ENCODE results near the gene MTHFS. TPM values are rescaled to one million over a fixed set of nuclear protein-coding genes. Genes with fewer than 3 reads are reported as not detected.

MTHFS gene
- total RNA-seq, 1 experiment from 2014 or later = 8.7 TPM

DNA sequence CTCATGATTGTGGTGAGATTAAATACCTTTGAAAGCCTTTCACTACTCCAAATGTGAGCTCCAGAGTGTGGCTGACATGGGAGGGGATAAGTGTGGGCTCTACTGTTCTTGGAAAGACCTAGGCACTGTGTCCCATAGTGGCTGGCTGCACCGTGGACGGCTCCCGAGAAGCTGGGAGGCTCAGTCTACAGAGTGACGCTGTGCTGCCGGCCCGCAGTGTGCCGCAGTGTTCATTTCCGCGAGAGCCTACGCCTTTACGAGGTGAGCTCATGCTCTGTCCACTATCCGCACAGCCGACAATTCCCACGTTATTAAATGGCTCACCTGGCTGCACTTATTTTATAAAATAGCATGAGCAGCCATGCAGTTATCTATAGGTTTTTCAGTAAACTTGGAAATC is 66.9 kb downstream of the MTHFS start:
- Histone ChIP-seq H3K9me3 (ENCODE audit: low read depth, low read length, poor library complexity, severe bottlenecking) (no peaks in the 10 kb centered on the region), H3K27ac (ENCODE audit: low read depth, low read length, poor library complexity, severe bottlenecking) (no peak overlapping the region), H3K27me3 (replicated peaks; ENCODE audit: insufficient read depth, low read depth, low read length, poor library complexity) (no peaks in the 10 kb centered on the region), H3K4me3 (ENCODE audit: low read depth, low read length, poor library complexity, severe bottlenecking) (no peak overlapping the region), H3K36me3 (ENCODE audit: insufficient read depth, low read length, poor library complexity, severe bottlenecking) (no peaks in the 10 kb centered on the region), H3K4me1 (ENCODE audit: insufficient read depth, low read length, poor library complexity, severe bottlenecking) (no peaks in the 10 kb centered on the region)
- TF ChIP-seq EZH2 (IDR thresholded peaks at IDR 0.05; ENCODE audit: borderline replicate concordance, low read depth, low read length, poor library complexity, severe bottlenecking) = no peak
- TF ChIP-seq, protein P1, sequence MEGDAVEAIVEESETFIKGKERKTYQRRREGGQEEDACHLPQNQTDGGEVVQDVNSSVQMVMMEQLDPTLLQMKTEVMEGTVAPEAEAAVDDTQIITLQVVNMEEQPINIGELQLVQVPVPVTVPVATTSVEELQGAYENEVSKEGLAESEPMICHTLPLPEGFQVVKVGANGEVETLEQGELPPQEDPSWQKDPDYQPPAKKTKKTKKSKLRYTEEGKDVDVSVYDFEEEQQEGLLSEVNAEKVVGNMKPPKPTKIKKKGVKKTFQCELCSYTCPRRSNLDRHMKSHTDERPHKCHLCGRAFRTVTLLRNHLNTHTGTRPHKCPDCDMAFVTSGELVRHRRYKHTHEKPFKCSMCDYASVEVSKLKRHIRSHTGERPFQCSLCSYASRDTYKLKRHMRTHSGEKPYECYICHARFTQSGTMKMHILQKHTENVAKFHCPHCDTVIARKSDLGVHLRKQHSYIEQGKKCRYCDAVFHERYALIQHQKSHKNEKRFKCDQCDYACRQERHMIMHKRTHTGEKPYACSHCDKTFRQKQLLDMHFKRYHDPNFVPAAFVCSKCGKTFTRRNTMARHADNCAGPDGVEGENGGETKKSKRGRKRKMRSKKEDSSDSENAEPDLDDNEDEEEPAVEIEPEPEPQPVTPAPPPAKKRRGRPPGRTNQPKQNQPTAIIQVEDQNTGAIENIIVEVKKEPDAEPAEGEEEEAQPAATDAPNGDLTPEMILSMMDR (conservative IDR thresholded peaks at IDR 0.05; ENCODE audit: low read depth, low read length) = no peak
- intact Hi-C loops (cut with micrococcal nuclease; ENCODE audit: unreplicated experiment) = no loop called here
- ChIA-PET CTCF (no interaction called here), POLR2A (ENCODE audit: low non-redundant PET) (no interaction called here)
- DNase-seq (ENCODE audit: low spot score) = no peak
- no TSS peak for BruUV-seq (replicated peaks)

DNA sequence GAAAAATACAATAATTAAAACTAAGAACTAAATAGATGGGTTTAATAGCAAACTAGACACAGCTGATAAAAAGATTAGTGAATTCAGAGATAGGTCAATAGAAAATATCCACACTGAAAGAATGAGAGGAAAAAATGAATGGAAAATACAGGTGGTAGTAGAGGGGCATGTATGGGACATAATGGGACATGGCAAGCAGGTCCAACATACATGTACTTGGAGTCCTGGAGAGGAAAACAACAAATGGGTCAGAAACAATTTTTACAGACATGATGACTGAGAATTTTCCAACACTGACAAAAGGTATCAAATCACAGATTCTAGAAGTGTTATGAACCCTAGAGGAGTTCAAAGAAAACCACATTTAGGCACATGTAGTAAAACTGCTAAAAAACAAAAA is 68.4 kb downstream of the MTHFS start:
- H3K9me3 ChIP-seq (ENCODE audit: low read depth, low read length, poor library complexity, severe bottlenecking) = no peaks in the 10 kb centered on the region
- BruUV-seq (replicated peaks) = no TSS peak
- DNase-seq (ENCODE audit: low spot score) = no peak
- CTCF ChIA-PET = no interaction called here
- intact Hi-C loops (cut with micrococcal nuclease; ENCODE audit: unreplicated experiment) = no loop called here
- POLR2A ChIA-PET (ENCODE audit: low non-redundant PET) = no interaction called here
- no peaks in the 10 kb centered on the region for H3K36me3 ChIP-seq (ENCODE audit: insufficient read depth, low read length, poor library complexity, severe bottlenecking)
- no peak overlapping the region for H3K27ac ChIP-seq (ENCODE audit: low read depth, low read length, poor library complexity, severe bottlenecking)
- no peaks in the 10 kb centered on the region for H3K4me1 ChIP-seq (ENCODE audit: insufficient read depth, low read length, poor library complexity, severe bottlenecking)
- H3K4me3 ChIP-seq (ENCODE audit: low read depth, low read length, poor library complexity, severe bottlenecking) = no peak overlapping the region
- TF ChIP-seq EZH2 (IDR thresholded peaks at IDR 0.05; ENCODE audit: borderline replicate concordance, low read depth, low read length, poor library complexity, severe bottlenecking) = no peak
- TF ChIP-seq, protein P1 (conservative IDR thresholded peaks at IDR 0.05; ENCODE audit: low read depth, low read length) = no peak
- no peaks in the 10 kb centered on the region for H3K27me3 ChIP-seq (replicated peaks; ENCODE audit: insufficient read depth, low read depth, low read length, poor library complexity)

DNA sequence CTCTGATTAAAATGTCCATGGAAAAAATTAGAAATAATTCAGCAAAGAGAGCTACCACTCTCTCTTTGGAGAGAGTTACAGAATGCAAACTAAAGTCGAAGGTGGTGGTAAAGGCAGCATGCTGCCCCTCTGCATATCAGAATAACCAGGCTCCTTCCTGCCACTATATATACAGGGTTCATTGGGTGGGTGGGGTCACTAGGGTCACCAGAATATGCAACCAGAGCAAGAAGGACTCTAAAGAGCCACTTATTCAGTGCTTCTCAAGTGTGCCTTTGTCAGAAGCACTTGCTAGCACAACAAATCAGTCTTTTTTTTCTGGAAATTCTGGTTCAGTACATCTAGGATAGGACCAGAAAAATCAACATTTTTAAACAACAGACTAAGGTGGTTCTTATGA is 70.0 kb downstream of the MTHFS start:
- TF ChIP-seq EZH2 (IDR thresholded peaks at IDR 0.05; ENCODE audit: borderline replicate concordance, low read depth, low read length, poor library complexity, severe bottlenecking) = no peak
- TF ChIP-seq, protein P1 (conservative IDR thresholded peaks at IDR 0.05; ENCODE audit: low read depth, low read length) = no peak
- Histone ChIP-seq H3K9me3 (ENCODE audit: low read depth, low read length, poor library complexity, severe bottlenecking) (no peaks in the 10 kb centered on the region), H3K36me3 (ENCODE audit: insufficient read depth, low read length, poor library complexity, severe bottlenecking) (no peaks in the 10 kb centered on the region), H3K4me1 (ENCODE audit: insufficient read depth, low read length, poor library complexity, severe bottlenecking) (no peaks in the 10 kb centered on the region), H3K27ac (ENCODE audit: low read depth, low read length, poor library complexity, severe bottlenecking) (no peak overlapping the region), H3K27me3 (replicated peaks; ENCODE audit: insufficient read depth, low read depth, low read length, poor library complexity) (no peaks in the 10 kb centered on the region), H3K4me3 (ENCODE audit: low read depth, low read length, poor library complexity, severe bottlenecking) (no peak overlapping the region)
- CTCF ChIA-PET = no interaction called here
- intact Hi-C loops (cut with micrococcal nuclease; ENCODE audit: unreplicated experiment) = no loop called here
- DNase-seq (ENCODE audit: low spot score) = no peak
- no TSS peak for BruUV-seq (replicated peaks)
- POLR2A ChIA-PET (ENCODE audit: low non-redundant PET) = no interaction called here

All from A673 (cell line).